Lower lobe of right lung (tissue), 2 donors: ENCODE results near the gene ZNF362. TPM values are rescaled to one million over a fixed set of nuclear protein-coding genes. Genes with fewer than 3 reads are reported as not detected.

ENCODE experiments used
- ATAC-seq, 2 donors: fragments of 200-7000 bp; cut with Tn5 transposase; one replicate each; pipeline ENCODE4 v1.9.1; 2020 to 2022; ENCODE audit warnings: mild to moderate bottlenecking in 2 of 2, moderate library complexity in 2 of 2
- DNase-seq: peaks from one replicate; pipeline ENCODE4 v3.0.0-alpha.2; 2020
- H3K27ac ChIP-seq: fragments of 200-600 bp; one replicate; pipeline ENCODE4 v1.8.0; 2022
- H3K27me3 ChIP-seq: fragments of 200-600 bp; one replicate; pipeline ENCODE4 v1.8.0; 2022; ENCODE audit warnings: low read depth
- H3K36me3 ChIP-seq: fragments of 200-600 bp; one replicate; pipeline ENCODE4 v1.8.0; 2022; ENCODE audit warnings: mild to moderate bottlenecking
- H3K4me1 ChIP-seq: fragments of 200-600 bp; one replicate; pipeline ENCODE4 v1.8.0; 2022
- H3K4me3 ChIP-seq: fragments of 200-600 bp; one replicate; pipeline ENCODE4 v1.8.0; 2022; ENCODE audit warnings: mild to moderate bottlenecking
- H3K9me3 ChIP-seq: fragments of 200-600 bp; one replicate; pipeline ENCODE4 v1.8.0; 2022
- CTCF ChIP-seq: fragments of 200-600 bp; IDR thresholded peaks from one replicate; pipeline ENCODE4 v1.8.0; 2022; ENCODE audit warnings: antibody characterized with exemption, mild to moderate bottlenecking
- intact Hi-C: fragments of 100-400 bp; cut with DNase I; formaldehyde crosslinking; loops from one replicate; pipeline ENCODE4 v1.11.0; 2022
- total RNA-seq: library from RNA; stranded (reverse); fragmentation: NEBNext Ultra II Directional; extraction: Animal tissue kit (Norgen Biotek cat#: 25700); gene quantifications from one replicate; pipeline ENCODE4 v1.2.1, GENCODE V29; 2021
- donor health status: DM: no; HTN: yes; CAD: no; lungs with severe emphysema.

The ZNF362 gene
- total RNA-seq, 1 donor from 2014 or later: 30.7 TPM

- peaks cover 7% of the 10 kb centered on the region for H3K36me3 ChIP-seq
- peaks cover 66% of the 10 kb centered on the region for H3K4me1 ChIP-seq
- no peak for TF ChIP-seq CTCF
- ATAC-seq (no peak), DNase-seq (no peak)
- no peak overlapping the region for H3K4me3 ChIP-seq
- H3K9me3 ChIP-seq: no peaks in the 10 kb centered on the region
- no peak overlapping the region for H3K27ac ChIP-seq
- intact Hi-C loops: no loop called here
- H3K27me3 ChIP-seq: no peaks in the 10 kb centered on the region
Observed at GRCh38 chr1:33259879-33260278, 3.6 kb downstream of the ZNF362 start.

- no peak for DNase-seq
- Histone ChIP-seq H3K27me3 (no peaks in the 10 kb centered on the region), H3K4me1 (peaks cover 62% of the 10 kb centered on the region), H3K36me3 (peaks cover 7% of the 10 kb centered on the region), H3K9me3 (no peaks in the 10 kb centered on the region), H3K27ac (no peak overlapping the region), H3K4me3 (no peak overlapping the region)
- intact Hi-C loops: no loop called here
- ATAC-seq: no peak
- TF ChIP-seq CTCF: no peak
Observed at GRCh38 chr1:33260439-33260838, 4.1 kb downstream of the ZNF362 start.

- intact Hi-C loops: no loop called here
- no peak for ATAC-seq
- no peak overlapping the region for H3K27ac ChIP-seq
- DNase-seq: no peak
- peaks cover 7% of the 10 kb centered on the region for H3K36me3 ChIP-seq
- no peak for TF ChIP-seq CTCF
- no peaks in the 10 kb centered on the region for H3K27me3 ChIP-seq
- no peaks in the 10 kb centered on the region for H3K9me3 ChIP-seq
- H3K4me3 ChIP-seq: no peak overlapping the region
- H3K4me1 ChIP-seq: peaks cover 60% of the 10 kb centered on the region
Observed at GRCh38 chr1:33261344-33261743, 5.1 kb downstream of the ZNF362 start.

- Histone ChIP-seq H3K36me3 (peaks cover 7% of the 10 kb centered on the region), H3K4me1 (peaks cover 50% of the 10 kb centered on the region), H3K27ac (no peak overlapping the region), H3K4me3 (no peak overlapping the region), H3K9me3 (no peaks in the 10 kb centered on the region), H3K27me3 (no peaks in the 10 kb centered on the region)
- no peak for ATAC-seq
- no peak for TF ChIP-seq CTCF
- no peak for DNase-seq
- intact Hi-C loops: no loop called here
Observed at GRCh38 chr1:33263890-33264504, 7.7 kb downstream of the ZNF362 start.

- no peaks in the 10 kb centered on the region for H3K27me3 ChIP-seq
- H3K4me3 ChIP-seq: no peak overlapping the region
- H3K27ac ChIP-seq: no peak overlapping the region
- ATAC-seq: no peak
- no peak for DNase-seq
- no peak for TF ChIP-seq CTCF
- H3K9me3 ChIP-seq: no peaks in the 10 kb centered on the region
- H3K36me3 ChIP-seq: peaks cover 20% of the 10 kb centered on the region
- intact Hi-C loops: no loop called here
- H3K4me1 ChIP-seq: peaks cover 38% of the 10 kb centered on the region
Observed at GRCh38 chr1:33265780-33266605, 9.7 kb downstream of the ZNF362 start.
